NK-92 (cell line): ENCODE measurements around the gene SGTA.

Experiments
- DNase-seq: peaks from one replicate; lab custom pipeline; 2025; ENCODE audit not compliant: unreplicated experiment; lab: John Stamatoyannopoulos, UW

Gene SGTA

GRCh38 chr19:2755811-2756210, 27.3 kb downstream of the SGTA start:
- no peak for DNase-seq

GRCh38 chr19:2755448-2755705, 27.7 kb downstream of the SGTA start:
- DNase-seq = no peak

GRCh38 chr19:2754659-2755447, 28.2 kb downstream of the SGTA start:
- no peak for DNase-seq

GRCh38 chr19:2751438-2751830, 31.6 kb downstream of the SGTA start:
- DNase-seq = no peak

GRCh38 chr19:2750808-2751437, 32.1 kb downstream of the SGTA start:
- DNase-seq = no peak

GRCh38 chr19:2747349-2747748, 35.7 kb downstream of the SGTA start:
- no peak for DNase-seq

- no peak for DNase-seq
These were observed 39.0 kb downstream of the SGTA start for GRCh38 chr19:2744113-2744512.

- no peak for DNase-seq
These were observed 40.0 kb downstream of the SGTA start for GRCh38 chr19:2743099-2743498.

- DNase-seq = no peak
These were observed 42.8 kb downstream of the SGTA start for GRCh38 chr19:2740314-2740656.

- DNase-seq = peak; percentile 82
These were observed 43.3 kb downstream of the SGTA start, which contains the start of gene SLC39A3 for GRCh38 chr19:2739602-2740313. Gene SLC39A3 (minus strand): TSS chr19:2740017. CDS start chr19:2737257, 2,760 bp downstream.

GRCh38 chr19:2736550-2737190, 46.4 kb downstream of the SGTA start:
- no peak for DNase-seq

- DNase-seq = no peak
These were observed 47.7 kb downstream of the SGTA start for GRCh38 chr19:2735374-2735773.

- no peak for DNase-seq
These were observed 48.3 kb downstream of the SGTA start for GRCh38 chr19:2734589-2735288.

GRCh38 chr19:2733930-2734588, 49.0 kb downstream of the SGTA start:
- DNase-seq = no peak

GRCh38 chr19:2732883-2733282, 50.2 kb downstream of the SGTA start:
- no peak for DNase-seq

- DNase-seq = no peak
These were observed 50.8 kb downstream of the SGTA start for GRCh38 chr19:2732157-2732725.

GRCh38 chr19:2731181-2731995, 51.7 kb downstream of the SGTA start:
- no peak for DNase-seq

GRCh38 chr19:2729943-2730818, 52.9 kb downstream of the SGTA start:
- DNase-seq = no peak
